Right forelimb (tissue), 1 donor: ENCODE data around the gene ADAMTS2.

Experiments
- DNase-seq: peaks from one replicate; pipeline ENCODE4 v3.0.0-alpha.2; 2018

The ADAMTS2 gene

GRCh38 chr5:179345433-179346321, at the start of gene ADAMTS2:
Gene ADAMTS2 (minus strand): TSS chr5:179345461. CDS start chr5:179345328, 133 bp downstream.
- peak; percentile 85 for DNase-seq

- DNase-seq: no peak
Measured at GRCh38 chr5:179393078-179393477, 47.8 kb upstream of the ADAMTS2 start.

GRCh38 chr5:179387151-179388110, 42.2 kb upstream of the ADAMTS2 start:
- no peak for DNase-seq

- DNase-seq: no peak
Measured at GRCh38 chr5:179385914-179386313, 40.7 kb upstream of the ADAMTS2 start.

GRCh38 chr5:179382486-179382885, 37.2 kb upstream of the ADAMTS2 start:
- DNase-seq: no peak

- no peak for DNase-seq
Measured at GRCh38 chr5:179381691-179382090, 36.4 kb upstream of the ADAMTS2 start.

- no peak for DNase-seq
Measured at GRCh38 chr5:179380211-179381035, 35.2 kb upstream of the ADAMTS2 start.

- DNase-seq: no peak
Measured at GRCh38 chr5:179379321-179379890, 34.1 kb upstream of the ADAMTS2 start.

GRCh38 chr5:179378441-179379271, 33.4 kb upstream of the ADAMTS2 start:
- DNase-seq: no peak

GRCh38 chr5:179378116-179378440, 32.8 kb upstream of the ADAMTS2 start:
- no peak for DNase-seq

- DNase-seq: no peak
Measured at GRCh38 chr5:179377421-179378115, 32.3 kb upstream of the ADAMTS2 start.

- DNase-seq: no peak
Measured at GRCh38 chr5:179376701-179377420, 31.6 kb upstream of the ADAMTS2 start.

- DNase-seq: no peak
Measured at GRCh38 chr5:179375831-179376365, 30.6 kb upstream of the ADAMTS2 start.

- no peak for DNase-seq
Measured at GRCh38 chr5:179375236-179375685, 30.0 kb upstream of the ADAMTS2 start.

GRCh38 chr5:179374506-179375235, 29.4 kb upstream of the ADAMTS2 start:
- DNase-seq: no peak

- DNase-seq: no peak
Measured at GRCh38 chr5:179373961-179374505, 28.8 kb upstream of the ADAMTS2 start.

- DNase-seq: no peak
Measured at GRCh38 chr5:179373101-179373934, 28.1 kb upstream of the ADAMTS2 start.
